Activated T-helper 17 cell treated with anti-CD3 and anti-CD28 coated beads, Interleukin-2, amount 50 U/mL, for 72 hours (primary cell): Measurements from ENCODE around the gene CYB5R2. TPM values are rescaled to one million over a fixed set of nuclear protein-coding genes. Genes with fewer than 3 reads are reported as not detected.

ENCODE experiments used
- ATAC-seq: fragments of 150-1000 bp; cut with Tn5 transposase; replicated peaks from 2 replicates; pipeline ENCODE4 v1.10.0; 2021; ENCODE audit warnings: mild to moderate bottlenecking, moderate library complexity
- H3K27ac Mint-ChIP-seq: one replicate; pipeline ENCODE4 v1.8.0; 2022; ENCODE audit warnings: mixed read lengths
- H3K27me3 Mint-ChIP-seq: one replicate; pipeline ENCODE4 v1.8.0; 2022; ENCODE audit warnings: mixed read lengths
- H3K36me3 Mint-ChIP-seq: one replicate; pipeline ENCODE4 v1.8.0; 2022; ENCODE audit warnings: low read depth, mild to moderate bottlenecking, mixed read lengths
- H3K4me1 Mint-ChIP-seq: one replicate; pipeline ENCODE4 v1.8.0; 2022; ENCODE audit warnings: mixed read lengths
- H3K4me3 Mint-ChIP-seq: one replicate; pipeline ENCODE4 v1.8.0; 2022; ENCODE audit warnings: mild to moderate bottlenecking, mixed read lengths
- H3K9me3 Mint-ChIP-seq: one replicate; pipeline ENCODE4 v1.8.0; 2022; ENCODE audit warnings: mixed read lengths
- total RNA-seq, 2 donors: library from RNA; stranded (reverse); gene quantifications; one replicate each; pipeline ENCODE4 v1.2.3, GENCODE V29; 2022

Gene CYB5R2
- total RNA-seq, 2 donors from 2014 or later = 1.5 to 3.1 TPM

- H3K27me3 Mint-ChIP-seq = no peaks in the 10 kb centered on the region
- no peak overlapping the region for H3K4me3 Mint-ChIP-seq
- H3K9me3 Mint-ChIP-seq = no peaks in the 10 kb centered on the region
- H3K36me3 Mint-ChIP-seq = peaks cover 31% of the 10 kb centered on the region
- no peaks in the 10 kb centered on the region for H3K4me1 Mint-ChIP-seq
- no peak overlapping the region for H3K27ac Mint-ChIP-seq
- ATAC-seq = peak; percentile 47
Observed at GRCh38 chr11:7657306-7658025, 15.8 kb downstream of the CYB5R2 start.

GRCh38 chr11:7656704-7657103 lies 16.6 kb downstream of the CYB5R2 start:
- Mint-ChIP-seq H3K27ac (no peak overlapping the region), H3K4me1 (no peaks in the 10 kb centered on the region), H3K27me3 (no peaks in the 10 kb centered on the region), H3K4me3 (no peak overlapping the region), H3K36me3 (peaks cover 38% of the 10 kb centered on the region), H3K9me3 (no peaks in the 10 kb centered on the region)
- no peak for ATAC-seq

- Mint-ChIP-seq H3K27ac (no peak overlapping the region), H3K9me3 (no peaks in the 10 kb centered on the region), H3K4me3 (no peak overlapping the region), H3K27me3 (no peaks in the 10 kb centered on the region), H3K4me1 (no peaks in the 10 kb centered on the region), H3K36me3 (peaks cover 50% of the 10 kb centered on the region)
- ATAC-seq = no peak
Observed at GRCh38 chr11:7655253-7656217, 17.8 kb downstream of the CYB5R2 start.

GRCh38 chr11:7654195-7654705 lies 19.1 kb downstream of the CYB5R2 start:
- no peaks in the 10 kb centered on the region for H3K9me3 Mint-ChIP-seq
- H3K4me3 Mint-ChIP-seq = no peak overlapping the region
- H3K27ac Mint-ChIP-seq = no peak overlapping the region
- H3K4me1 Mint-ChIP-seq = no peaks in the 10 kb centered on the region
- no peaks in the 10 kb centered on the region for H3K27me3 Mint-ChIP-seq
- peaks cover 63% of the 10 kb centered on the region for H3K36me3 Mint-ChIP-seq
- no peak for ATAC-seq

- Mint-ChIP-seq H3K27me3 (no peaks in the 10 kb centered on the region), H3K36me3 (peaks cover 69% of the 10 kb centered on the region), H3K27ac (no peak overlapping the region), H3K4me1 (no peaks in the 10 kb centered on the region), H3K9me3 (no peaks in the 10 kb centered on the region), H3K4me3 (no peak overlapping the region)
- no peak for ATAC-seq
Observed at GRCh38 chr11:7651700-7652099, 21.6 kb downstream of the CYB5R2 start.

GRCh38 chr11:7651140-7651551 lies 22.2 kb downstream of the CYB5R2 start:
- H3K4me3 Mint-ChIP-seq = no peak overlapping the region
- no peaks in the 10 kb centered on the region for H3K27me3 Mint-ChIP-seq
- H3K9me3 Mint-ChIP-seq = no peaks in the 10 kb centered on the region
- H3K27ac Mint-ChIP-seq = no peak overlapping the region
- no peaks in the 10 kb centered on the region for H3K4me1 Mint-ChIP-seq
- ATAC-seq = no peak
- peaks cover 69% of the 10 kb centered on the region for H3K36me3 Mint-ChIP-seq

DNA sequence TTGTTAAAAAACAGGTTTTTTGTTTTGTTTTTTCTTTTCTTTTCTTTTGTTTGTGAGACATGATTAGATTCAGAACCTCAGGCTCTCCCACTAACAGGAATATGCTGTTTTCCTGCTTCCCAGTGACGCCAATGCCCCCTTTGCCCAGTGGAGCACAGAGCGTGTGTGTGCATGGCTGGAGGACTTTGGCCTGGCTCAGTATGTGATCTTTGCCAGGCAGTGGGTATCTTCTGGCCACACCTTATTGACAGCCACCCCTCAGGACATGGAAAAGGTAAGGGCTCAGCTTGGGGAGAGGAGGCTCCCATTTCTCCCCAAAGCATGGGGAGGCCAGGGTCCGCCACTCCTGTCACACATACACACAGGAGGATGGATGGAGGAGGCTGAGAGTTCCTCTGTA lies 25.0 kb downstream of the CYB5R2 start:
- Mint-ChIP-seq H3K9me3 (no peaks in the 10 kb centered on the region), H3K36me3 (peaks cover 61% of the 10 kb centered on the region), H3K27me3 (no peaks in the 10 kb centered on the region), H3K4me1 (no peaks in the 10 kb centered on the region), H3K27ac (no peak overlapping the region), H3K4me3 (no peak overlapping the region)
- ATAC-seq = no peak

DNA sequence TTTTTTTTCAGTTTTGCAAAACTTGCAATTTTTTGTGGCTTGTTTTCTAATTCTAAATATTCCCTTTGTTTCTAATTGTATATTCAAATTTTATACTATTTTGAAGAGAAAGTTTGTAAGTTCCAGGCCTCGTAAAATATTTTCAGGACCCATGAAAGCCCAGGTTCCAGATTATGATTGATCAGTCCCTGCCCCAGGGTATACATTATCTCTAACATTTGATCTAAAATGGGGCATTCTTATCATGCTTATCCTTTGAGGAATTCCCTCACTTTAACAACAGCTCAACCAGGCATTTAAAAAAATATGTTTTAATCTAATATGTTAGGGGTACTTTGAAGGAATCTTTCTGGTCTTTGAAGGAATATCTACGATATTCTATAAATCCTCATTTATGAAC lies 26.4 kb downstream of the CYB5R2 start:
- no peak for ATAC-seq
- peaks cover 59% of the 10 kb centered on the region for H3K36me3 Mint-ChIP-seq
- H3K27me3 Mint-ChIP-seq = no peaks in the 10 kb centered on the region
- H3K4me1 Mint-ChIP-seq = no peaks in the 10 kb centered on the region
- H3K27ac Mint-ChIP-seq = no peak overlapping the region
- H3K9me3 Mint-ChIP-seq = no peaks in the 10 kb centered on the region
- no peak overlapping the region for H3K4me3 Mint-ChIP-seq

- Mint-ChIP-seq H3K27ac (no peak overlapping the region), H3K4me1 (no peaks in the 10 kb centered on the region), H3K36me3 (peaks cover 59% of the 10 kb centered on the region), H3K9me3 (no peaks in the 10 kb centered on the region), H3K27me3 (no peaks in the 10 kb centered on the region), H3K4me3 (no peak overlapping the region)
- ATAC-seq = no peak
Observed at GRCh38 chr11:7645206-7645605, 28.1 kb downstream of the CYB5R2 start.

- Mint-ChIP-seq H3K27me3 (no peaks in the 10 kb centered on the region), H3K27ac (no peak overlapping the region), H3K4me3 (no peak overlapping the region), H3K36me3 (peaks cover 47% of the 10 kb centered on the region), H3K9me3 (no peaks in the 10 kb centered on the region), H3K4me1 (no peaks in the 10 kb centered on the region)
- no peak for ATAC-seq
Observed at GRCh38 chr11:7643314-7643713, 30.0 kb downstream of the CYB5R2 start.

- Mint-ChIP-seq H3K36me3 (peaks cover 43% of the 10 kb centered on the region), H3K9me3 (no peaks in the 10 kb centered on the region), H3K27me3 (no peaks in the 10 kb centered on the region), H3K4me3 (no peak overlapping the region), H3K27ac (no peak overlapping the region), H3K4me1 (no peaks in the 10 kb centered on the region)
- no peak for ATAC-seq
Observed at GRCh38 chr11:7642747-7643146, 30.6 kb downstream of the CYB5R2 start.

DNA sequence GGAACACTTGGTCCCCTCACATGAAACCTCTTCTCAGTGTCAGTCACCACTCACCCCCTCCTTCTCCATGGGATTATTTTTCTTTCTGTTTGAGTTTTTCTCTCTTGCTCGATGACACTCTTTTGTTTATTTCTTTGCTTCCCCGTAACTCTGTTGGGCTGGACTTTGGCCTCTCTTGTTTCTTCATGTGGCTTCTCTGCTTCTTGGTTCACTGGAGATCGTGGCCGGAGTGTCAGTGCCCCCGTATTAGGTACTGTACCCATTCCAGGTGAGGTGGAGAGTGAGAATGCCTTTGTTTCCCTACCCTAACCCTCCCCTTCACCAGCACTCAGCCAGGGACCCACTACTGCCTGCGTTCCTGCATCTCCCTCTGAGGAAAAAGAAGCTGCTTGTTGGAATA lies 32.5 kb downstream of the CYB5R2 start:
- Mint-ChIP-seq H3K27me3 (no peaks in the 10 kb centered on the region), H3K36me3 (peaks cover 55% of the 10 kb centered on the region), H3K9me3 (no peaks in the 10 kb centered on the region), H3K4me3 (no peak overlapping the region), H3K4me1 (no peaks in the 10 kb centered on the region), H3K27ac (peak overlapping the region; percentile 1)
- ATAC-seq = no peak

- H3K4me3 Mint-ChIP-seq = no peak overlapping the region
- H3K4me1 Mint-ChIP-seq = no peaks in the 10 kb centered on the region
- H3K9me3 Mint-ChIP-seq = no peaks in the 10 kb centered on the region
- peaks cover 63% of the 10 kb centered on the region for H3K36me3 Mint-ChIP-seq
- no peak for ATAC-seq
- no peaks in the 10 kb centered on the region for H3K27me3 Mint-ChIP-seq
- no peak overlapping the region for H3K27ac Mint-ChIP-seq
Observed at GRCh38 chr11:7639643-7640025, 33.7 kb downstream of the CYB5R2 start.

GRCh38 chr11:7638710-7639642 lies 34.3 kb downstream of the CYB5R2 start:
- H3K36me3 Mint-ChIP-seq = peaks cover 66% of the 10 kb centered on the region
- H3K4me3 Mint-ChIP-seq = no peak overlapping the region
- H3K27me3 Mint-ChIP-seq = no peaks in the 10 kb centered on the region
- no peaks in the 10 kb centered on the region for H3K4me1 Mint-ChIP-seq
- no peak overlapping the region for H3K27ac Mint-ChIP-seq
- no peak for ATAC-seq
- H3K9me3 Mint-ChIP-seq = no peaks in the 10 kb centered on the region
